ENCODE measurements around the gene SVIL. TPM values are rescaled to one million over a fixed set of nuclear protein-coding genes. Genes with fewer than 3 reads are reported as not detected.

The SVIL gene
- total RNA-seq, 4 donors from 2014 or later = 30.3 to 84.3 (median 62.5) TPM

DNA sequence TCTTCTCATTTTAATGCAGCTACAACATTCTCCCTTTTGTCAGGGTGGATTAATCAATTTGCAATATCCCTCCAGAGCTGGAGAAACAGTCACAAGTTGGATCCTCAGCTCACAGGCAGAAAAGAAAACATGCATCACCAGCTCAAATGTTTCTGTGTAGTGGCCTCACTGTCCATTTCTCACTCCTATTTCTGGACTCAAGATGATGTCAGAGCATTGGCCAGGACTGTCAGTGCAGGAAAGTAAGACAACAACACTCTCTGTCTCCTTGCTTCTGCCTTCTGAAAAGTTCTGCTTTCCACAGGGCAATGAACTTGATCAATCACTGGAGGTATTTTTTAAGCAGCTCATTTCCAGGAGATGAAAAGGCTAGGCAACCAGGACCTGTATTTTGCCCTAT, 8.2 kb upstream of the SVIL start:
- Histone ChIP-seq H3K4me1 (peaks cover 0 to 26% (median 0%) of the 10 kb centered on the region in 4 donors), H3K9me3 (no peaks in the 10 kb centered on the region), H3K27me3 (no peaks in the 10 kb centered on the region), H3K4me3 (no peak overlapping the region), H3K27ac (peak overlapping the region in 2 of 4 donors; percentile 50 to 72), H3K36me3 (no peaks in the 10 kb centered on the region)
- TF ChIP-seq, protein P1, sequence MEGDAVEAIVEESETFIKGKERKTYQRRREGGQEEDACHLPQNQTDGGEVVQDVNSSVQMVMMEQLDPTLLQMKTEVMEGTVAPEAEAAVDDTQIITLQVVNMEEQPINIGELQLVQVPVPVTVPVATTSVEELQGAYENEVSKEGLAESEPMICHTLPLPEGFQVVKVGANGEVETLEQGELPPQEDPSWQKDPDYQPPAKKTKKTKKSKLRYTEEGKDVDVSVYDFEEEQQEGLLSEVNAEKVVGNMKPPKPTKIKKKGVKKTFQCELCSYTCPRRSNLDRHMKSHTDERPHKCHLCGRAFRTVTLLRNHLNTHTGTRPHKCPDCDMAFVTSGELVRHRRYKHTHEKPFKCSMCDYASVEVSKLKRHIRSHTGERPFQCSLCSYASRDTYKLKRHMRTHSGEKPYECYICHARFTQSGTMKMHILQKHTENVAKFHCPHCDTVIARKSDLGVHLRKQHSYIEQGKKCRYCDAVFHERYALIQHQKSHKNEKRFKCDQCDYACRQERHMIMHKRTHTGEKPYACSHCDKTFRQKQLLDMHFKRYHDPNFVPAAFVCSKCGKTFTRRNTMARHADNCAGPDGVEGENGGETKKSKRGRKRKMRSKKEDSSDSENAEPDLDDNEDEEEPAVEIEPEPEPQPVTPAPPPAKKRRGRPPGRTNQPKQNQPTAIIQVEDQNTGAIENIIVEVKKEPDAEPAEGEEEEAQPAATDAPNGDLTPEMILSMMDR (IDR thresholded peaks at IDR 0.05) = no peak
- TF ChIP-seq POLR2A (IDR thresholded peaks at IDR 0.05) = no peak
- no peak for DNase-seq

DNA sequence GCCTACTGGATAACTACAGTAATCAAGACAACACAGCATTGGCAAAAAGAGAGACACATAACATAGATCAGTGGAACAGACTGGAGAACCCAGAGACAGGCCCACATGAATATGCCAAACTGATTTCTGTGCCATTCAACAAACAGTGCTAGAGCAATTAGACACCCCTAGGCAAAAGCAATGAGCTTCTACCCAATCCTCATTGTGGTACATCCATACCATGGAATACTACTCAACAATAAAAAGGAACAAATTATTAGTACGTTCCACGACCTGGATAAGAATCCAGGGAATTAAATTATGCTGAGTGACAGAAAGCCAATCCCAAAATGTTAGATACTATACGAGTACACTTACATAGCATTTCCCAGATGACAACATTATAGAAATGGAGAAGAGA, 2.8 kb upstream of the SVIL start:
- H3K27me3 ChIP-seq = no peaks in the 10 kb centered on the region

DNA sequence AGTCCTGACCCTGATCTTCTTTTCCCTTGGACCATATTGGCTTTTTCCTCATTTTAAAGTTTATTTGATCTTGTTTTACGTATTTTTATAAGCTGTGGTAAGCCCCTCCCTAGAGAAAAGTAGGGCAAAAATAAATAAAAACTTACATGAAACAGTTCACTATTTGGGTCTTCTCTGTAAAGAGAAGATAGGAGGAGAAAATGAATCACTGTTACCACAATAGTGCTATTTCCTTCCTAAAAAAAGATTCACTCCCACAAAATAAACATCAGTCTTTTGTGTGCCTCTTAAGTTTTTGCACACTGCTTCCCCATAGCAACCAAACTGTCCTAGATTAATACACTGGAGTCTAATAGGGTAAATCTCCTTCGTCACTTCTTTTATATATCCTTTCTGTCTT, 1.4 kb upstream of the SVIL start:
- TF ChIP-seq, protein P1 (IDR thresholded peaks at IDR 0.05) = no peak
- TF ChIP-seq POLR2A (IDR thresholded peaks at IDR 0.05) = no peak
- H3K27me3 ChIP-seq = no peaks in the 10 kb centered on the region
- no peaks in the 10 kb centered on the region for H3K36me3 ChIP-seq
- no peak overlapping the region for H3K4me3 ChIP-seq
- peaks cover 0 to 24% (median 2%) of the 10 kb centered on the region in 4 donors for H3K4me1 ChIP-seq
- DNase-seq = no peak
- peak overlapping the region in 2 of 4 donors; percentile 8 to 82 for H3K27ac ChIP-seq
- H3K9me3 ChIP-seq = no peaks in the 10 kb centered on the region

More for the DNA sequence above, 2.8 kb upstream of the SVIL start:
- DNase-seq = no peak
- H3K36me3 ChIP-seq = no peaks in the 10 kb centered on the region
- peaks cover 0 to 24% (median 2%) of the 10 kb centered on the region in 4 donors for H3K4me1 ChIP-seq
- H3K27ac ChIP-seq = peak overlapping the region in 1 of 4 donors; percentile 82
- H3K4me3 ChIP-seq = no peak overlapping the region
- TF ChIP-seq, protein P1 (IDR thresholded peaks at IDR 0.05) = no peak
- no peak for TF ChIP-seq POLR2A (IDR thresholded peaks at IDR 0.05)
- H3K9me3 ChIP-seq = no peaks in the 10 kb centered on the region

DNA sequence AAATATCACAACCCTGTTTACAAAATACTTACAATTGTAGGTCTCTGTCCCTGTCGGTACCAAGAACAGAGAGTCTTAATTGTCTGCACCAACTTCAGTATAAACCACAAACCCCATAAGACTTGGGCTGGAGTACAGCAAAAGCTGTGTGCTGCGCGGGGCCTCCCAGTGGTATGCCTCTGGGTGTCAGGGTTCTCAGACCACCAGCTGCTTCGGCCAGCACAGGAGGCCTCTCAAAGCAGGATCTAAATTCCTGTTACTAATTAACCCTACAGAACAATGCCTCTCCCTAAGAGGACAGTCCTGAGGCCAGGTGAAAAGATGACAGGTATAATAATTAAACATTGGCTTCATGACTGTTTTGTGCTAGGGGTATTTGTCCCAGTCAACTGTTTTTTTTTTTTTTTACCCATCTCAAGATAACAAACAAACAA, 957 bp upstream of the SVIL start:
- Histone ChIP-seq H3K4me1 (peaks cover 0 to 29% (median 3%) of the 10 kb centered on the region in 4 donors), H3K4me3 (no peak overlapping the region)
- no peak for DNase-seq

DNA sequence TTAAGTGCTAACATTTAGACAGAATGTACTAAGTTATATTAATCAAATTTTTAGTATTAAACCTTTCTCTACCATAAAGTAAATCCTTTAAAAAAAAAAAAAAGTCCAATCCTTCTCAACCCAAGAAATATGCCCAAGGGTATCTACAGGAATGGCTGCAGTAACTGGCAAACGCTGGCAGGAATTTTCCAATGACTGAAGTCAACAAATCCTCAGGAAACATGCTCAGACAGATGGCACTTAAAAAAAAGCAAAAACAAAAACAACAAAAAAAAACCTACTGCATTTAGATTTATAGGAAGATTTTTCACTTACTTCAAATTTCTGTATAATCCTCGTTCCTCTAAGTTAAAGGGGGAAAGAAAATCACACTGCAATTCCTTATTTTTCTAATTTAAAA, 666 bp downstream of the SVIL start:
- peak overlapping the region in 1 of 4 donors; percentile 82 for H3K27ac ChIP-seq
- H3K9me3 ChIP-seq = no peaks in the 10 kb centered on the region
- DNase-seq = no peak
- no peaks in the 10 kb centered on the region for H3K27me3 ChIP-seq
- peaks cover 0 to 30% (median 3%) of the 10 kb centered on the region in 4 donors for H3K4me1 ChIP-seq
- peak overlapping the region in 1 of 4 donors; percentile 18 for H3K4me3 ChIP-seq
- TF ChIP-seq, protein P1 (IDR thresholded peaks at IDR 0.05) = no peak
- TF ChIP-seq POLR2A (IDR thresholded peaks at IDR 0.05) = no peak
- no peaks in the 10 kb centered on the region for H3K36me3 ChIP-seq

More for the DNA sequence above, 957 bp upstream of the SVIL start:
- Histone ChIP-seq H3K27ac (peak overlapping the region in 3 of 4 donors; percentile 44 to 82 (median 67)), H3K9me3 (no peaks in the 10 kb centered on the region), H3K36me3 (no peaks in the 10 kb centered on the region), H3K27me3 (no peaks in the 10 kb centered on the region)
- TF ChIP-seq, protein P1 (IDR thresholded peaks at IDR 0.05) = no peak
- no peak for TF ChIP-seq POLR2A (IDR thresholded peaks at IDR 0.05)

DNA sequence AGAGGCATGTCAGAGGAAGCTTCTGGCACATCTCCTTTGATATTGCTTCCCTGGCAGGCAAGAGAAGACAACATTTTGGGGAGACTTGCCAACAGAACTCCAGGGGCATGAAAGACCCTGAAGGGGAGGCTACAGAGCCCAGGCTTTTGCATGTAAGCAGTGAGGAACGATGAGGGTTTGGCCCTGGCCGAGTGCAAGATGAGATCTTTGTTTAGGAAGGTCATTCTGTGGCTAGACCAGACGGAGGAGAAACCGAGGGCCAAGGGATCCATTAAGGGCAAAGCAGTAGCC, 3.8 kb downstream of the SVIL start:
- Histone ChIP-seq H3K9me3 (no peaks in the 10 kb centered on the region), H3K36me3 (no peaks in the 10 kb centered on the region), H3K4me3 (peak overlapping the region in 1 of 4 donors; percentile 3), H3K27ac (peak overlapping the region in 1 of 4 donors; percentile 40), H3K27me3 (no peaks in the 10 kb centered on the region), H3K4me1 (peaks cover 0 to 20% (median 3%) of the 10 kb centered on the region in 4 donors)
- TF ChIP-seq, protein P1 (IDR thresholded peaks at IDR 0.05) = no peak
- TF ChIP-seq POLR2A (IDR thresholded peaks at IDR 0.05) = no peak
- DNase-seq = no peak

Data from Peyer's patch (tissue), 4 donors.